Measurements from ENCODE around the gene ADAM12. TPM values are rescaled to one million over a fixed set of nuclear protein-coding genes. Genes with fewer than 3 reads are reported as not detected.

Gene ADAM12
- total RNA-seq, 1 donor from 2014 or later: not detected

DNA sequence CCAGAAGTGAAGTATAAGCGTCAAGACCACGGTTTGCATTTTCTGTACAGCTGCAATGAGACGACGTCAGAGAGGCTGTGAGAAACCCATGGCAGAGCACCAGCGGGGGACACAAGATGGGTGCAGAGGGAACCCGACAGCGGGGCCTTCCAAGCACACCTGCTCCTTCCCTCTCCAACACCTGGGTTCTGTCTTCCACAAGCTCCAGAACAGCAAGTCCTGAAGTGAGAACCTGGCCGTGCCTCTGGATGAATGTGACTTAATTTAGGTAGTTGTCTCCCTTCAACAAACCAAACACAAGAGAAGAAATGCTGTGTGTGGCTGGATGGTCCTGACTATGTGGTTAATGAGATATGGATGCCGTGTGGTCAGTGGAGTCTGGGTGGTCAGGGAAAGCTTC is 76.1 kb downstream of the ADAM12 start:
- intact Hi-C loops (cut with DNase I): no loop called here
- TF ChIP-seq, protein P1, sequence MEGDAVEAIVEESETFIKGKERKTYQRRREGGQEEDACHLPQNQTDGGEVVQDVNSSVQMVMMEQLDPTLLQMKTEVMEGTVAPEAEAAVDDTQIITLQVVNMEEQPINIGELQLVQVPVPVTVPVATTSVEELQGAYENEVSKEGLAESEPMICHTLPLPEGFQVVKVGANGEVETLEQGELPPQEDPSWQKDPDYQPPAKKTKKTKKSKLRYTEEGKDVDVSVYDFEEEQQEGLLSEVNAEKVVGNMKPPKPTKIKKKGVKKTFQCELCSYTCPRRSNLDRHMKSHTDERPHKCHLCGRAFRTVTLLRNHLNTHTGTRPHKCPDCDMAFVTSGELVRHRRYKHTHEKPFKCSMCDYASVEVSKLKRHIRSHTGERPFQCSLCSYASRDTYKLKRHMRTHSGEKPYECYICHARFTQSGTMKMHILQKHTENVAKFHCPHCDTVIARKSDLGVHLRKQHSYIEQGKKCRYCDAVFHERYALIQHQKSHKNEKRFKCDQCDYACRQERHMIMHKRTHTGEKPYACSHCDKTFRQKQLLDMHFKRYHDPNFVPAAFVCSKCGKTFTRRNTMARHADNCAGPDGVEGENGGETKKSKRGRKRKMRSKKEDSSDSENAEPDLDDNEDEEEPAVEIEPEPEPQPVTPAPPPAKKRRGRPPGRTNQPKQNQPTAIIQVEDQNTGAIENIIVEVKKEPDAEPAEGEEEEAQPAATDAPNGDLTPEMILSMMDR (IDR thresholded peaks at IDR 0.05): no peak
- no peak for DNase-seq (ENCODE audit: low spot score in 2 of 2)
- Histone ChIP-seq H3K36me3 (no peaks in the 10 kb centered on the region), H3K27ac (no peak overlapping the region), H3K4me1 (no peaks in the 10 kb centered on the region), H3K4me3 (no peak overlapping the region), H3K27me3 (no peaks in the 10 kb centered on the region), H3K9me3 (no peaks in the 10 kb centered on the region)

DNA sequence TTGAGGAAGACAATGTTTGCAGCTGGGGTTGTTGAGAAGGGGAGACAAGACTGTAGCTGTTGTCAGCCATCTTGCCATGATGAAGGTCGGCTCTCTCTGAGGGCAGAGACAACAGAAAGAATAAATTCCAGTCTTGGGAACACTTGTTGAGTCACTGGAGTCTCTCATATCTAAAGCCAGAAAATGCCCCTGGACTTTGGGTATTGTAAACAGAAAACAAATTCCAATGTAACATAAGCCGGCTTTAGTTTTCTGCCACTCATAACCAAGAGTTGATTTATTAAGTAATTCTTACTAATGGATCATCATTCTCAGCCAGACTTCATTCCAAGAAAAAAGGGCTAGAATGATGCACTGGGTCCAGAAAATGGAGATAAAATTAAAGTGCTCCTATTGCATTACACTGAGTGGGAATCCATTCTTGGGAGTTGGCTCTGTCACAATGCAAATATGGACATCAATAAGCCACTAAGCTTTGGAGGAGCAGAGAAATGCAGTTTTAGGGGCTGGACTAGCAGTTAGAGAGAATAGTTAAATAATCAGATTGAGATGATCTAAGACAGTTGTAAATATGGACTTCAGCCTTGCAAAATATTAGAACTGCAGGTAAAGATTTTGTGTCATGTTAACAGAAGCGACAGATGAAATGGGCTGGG is 78.9 kb downstream of the ADAM12 start:
- intact Hi-C loops (cut with DNase I): no loop called here
- no peak for DNase-seq (ENCODE audit: low spot score in 2 of 2)
- Histone ChIP-seq H3K4me1 (no peaks in the 10 kb centered on the region), H3K36me3 (no peaks in the 10 kb centered on the region), H3K27me3 (no peaks in the 10 kb centered on the region), H3K4me3 (no peak overlapping the region), H3K27ac (no peak overlapping the region), H3K9me3 (peaks cover 0 to 1% of the 10 kb centered on the region in 2 donors)
- TF ChIP-seq, protein P1 (IDR thresholded peaks at IDR 0.05): no peak

DNA sequence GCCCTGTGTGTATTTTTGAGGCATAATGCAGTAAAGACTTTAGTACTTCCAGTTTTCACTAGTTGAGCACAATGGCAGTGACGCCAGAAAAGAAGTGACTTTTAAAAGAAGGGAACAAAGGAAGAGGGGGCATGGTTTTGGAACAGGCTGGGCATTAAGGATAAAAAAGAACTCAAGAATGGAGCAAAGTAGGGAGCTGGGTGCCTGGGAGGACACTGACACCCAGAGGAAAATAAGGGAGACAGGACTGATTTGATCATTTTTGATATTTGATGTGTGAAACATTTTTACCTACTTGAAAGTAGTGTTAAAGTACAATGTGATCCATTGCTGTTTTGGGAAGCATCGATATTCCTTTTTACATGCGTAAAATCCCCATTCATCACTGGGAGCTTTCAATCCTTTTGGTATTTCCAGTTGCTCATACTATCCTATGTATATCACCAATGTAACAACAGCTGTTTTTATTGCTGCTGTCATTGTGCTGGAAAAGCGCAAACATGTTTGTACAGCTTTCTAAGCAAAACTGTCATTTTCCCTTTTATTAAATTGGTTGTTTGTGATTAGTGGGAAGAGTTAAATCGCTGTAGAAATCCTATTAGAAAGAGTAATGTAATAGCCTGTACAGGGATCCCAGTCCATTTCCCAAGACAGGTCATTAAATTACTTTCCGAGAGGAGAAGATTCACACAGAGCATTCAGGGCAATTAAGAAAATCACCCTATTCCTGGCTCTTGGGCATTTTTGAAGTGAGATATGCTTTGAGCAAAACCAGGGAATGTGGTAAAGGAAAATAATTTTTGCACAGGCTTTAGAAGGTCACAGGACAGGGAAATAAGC is 85.2 kb downstream of the ADAM12 start:
- intact Hi-C loops (cut with DNase I): loop anchor here (5.0 kb wide), 1 partner anchor 321 kb away; no protein-coding TSS in a partner anchor
- Histone ChIP-seq H3K4me1 (no peaks in the 10 kb centered on the region), H3K36me3 (no peaks in the 10 kb centered on the region), H3K27ac (no peak overlapping the region), H3K9me3 (peaks cover 0 to 3% of the 10 kb centered on the region in 2 donors), H3K27me3 (no peaks in the 10 kb centered on the region), H3K4me3 (no peak overlapping the region)
- no peak for DNase-seq (ENCODE audit: low spot score in 2 of 2)
- TF ChIP-seq, protein P1 (IDR thresholded peaks at IDR 0.05): peak in 2 of 3 experiments; percentile 19 to 25

DNA sequence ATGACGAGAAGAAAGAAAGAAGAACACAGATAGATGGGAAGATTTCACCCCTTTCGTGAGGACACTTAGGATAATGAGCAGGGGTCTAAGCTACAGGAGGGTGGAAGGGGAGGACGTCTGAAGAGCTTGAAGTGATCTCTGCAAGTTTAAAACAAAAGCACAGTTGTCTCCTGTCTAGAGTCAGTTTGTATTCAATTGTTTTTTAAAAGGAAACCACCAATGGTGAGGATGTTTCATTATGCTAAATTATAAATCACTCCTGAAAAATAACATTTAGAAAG is 85.9 kb downstream of the ADAM12 start:
- Histone ChIP-seq H3K4me1 (no peaks in the 10 kb centered on the region), H3K27me3 (no peaks in the 10 kb centered on the region), H3K36me3 (no peaks in the 10 kb centered on the region), H3K27ac (no peak overlapping the region), H3K9me3 (peaks cover 0 to 3% of the 10 kb centered on the region in 2 donors), H3K4me3 (no peak overlapping the region)
- intact Hi-C loops (cut with DNase I): loop anchor here (5.0 kb wide), 1 partner anchor 320 kb away; no protein-coding TSS in a partner anchor
- DNase-seq (ENCODE audit: low spot score in 2 of 2): no peak
- TF ChIP-seq, protein P1 (IDR thresholded peaks at IDR 0.05): no peak

DNA sequence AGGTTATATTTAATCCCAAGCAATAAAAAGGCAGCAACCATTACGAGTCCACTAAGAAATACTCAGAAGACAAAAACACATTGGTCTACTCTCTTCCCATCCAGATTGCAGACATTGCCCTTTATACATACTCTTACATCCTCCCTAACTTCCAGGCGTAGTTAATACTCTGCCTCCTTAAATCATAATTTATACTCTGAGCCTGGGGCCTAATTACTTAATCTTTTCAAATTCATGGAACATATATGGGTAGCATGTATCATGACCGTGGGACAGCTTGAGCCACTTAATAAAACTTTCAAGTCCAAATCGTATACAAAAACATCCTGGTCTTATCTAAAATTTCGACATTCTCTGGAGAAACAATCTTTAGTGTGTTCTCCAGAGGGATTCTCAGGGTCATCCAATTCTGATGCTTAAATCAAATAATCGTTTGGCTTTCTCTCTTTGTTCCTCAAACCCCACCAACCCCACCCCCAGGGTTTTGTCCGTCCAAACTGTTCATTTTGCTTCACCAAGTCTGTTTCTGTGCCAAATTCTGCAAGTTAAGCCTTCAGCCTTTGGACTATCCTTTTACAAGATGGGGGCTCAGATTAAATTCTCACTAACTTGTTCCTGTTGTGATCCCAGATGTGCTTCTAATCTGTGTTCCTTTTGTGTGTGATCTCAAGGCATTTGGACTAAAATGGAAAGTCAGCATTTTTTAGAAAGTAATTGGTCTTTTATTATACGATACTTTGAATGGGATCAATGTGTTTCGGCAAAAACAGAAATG is 86.4 kb downstream of the ADAM12 start:
- no peak for DNase-seq (ENCODE audit: low spot score in 2 of 2)
- intact Hi-C loops (cut with DNase I): loop anchor here (5.0 kb wide), 1 partner anchor 320 kb away; no protein-coding TSS in a partner anchor
- no peak overlapping the region for H3K27ac ChIP-seq
- TF ChIP-seq, protein P1 (IDR thresholded peaks at IDR 0.05): no peak
- H3K36me3 ChIP-seq: no peaks in the 10 kb centered on the region
- no peaks in the 10 kb centered on the region for H3K4me1 ChIP-seq
- H3K9me3 ChIP-seq: peaks cover 0 to 3% of the 10 kb centered on the region in 2 donors
- no peaks in the 10 kb centered on the region for H3K27me3 ChIP-seq
- no peak overlapping the region for H3K4me3 ChIP-seq

All from ascending aorta (tissue), 2 donors.